ENCODE measurements around the gene ITPR1.

- TF ChIP-seq CTCF (IDR thresholded peaks at IDR 0.05): no peak
- TF ChIP-seq POLR2A (IDR thresholded peaks at IDR 0.05): no peak
Measured at GRCh38 chr3:4793311-4793710, 300.2 kb downstream of the ITPR1 start.
